Prostate gland (tissue), 2 donors: ENCODE results near the gene TM9SF2. TPM values are rescaled to one million over a fixed set of nuclear protein-coding genes. Genes with fewer than 3 reads are reported as not detected.
A peak's percentile ranks its signal among the peaks of the same experiment; 100 is the strongest.

ENCODE experiments used
- DNase-seq: peaks from one replicate; pipeline ENCODE4 v3.0.0-alpha.2; 2019; ENCODE audit warnings: low spot score
- H3K27ac ChIP-seq, 2 donors: fragments of 200-600 bp; sonication (generic); 2 replicates each; pipeline ENCODE4 v1.5.1; 2017 to 2019
- H3K27me3 ChIP-seq: fragments of 200-600 bp; sonication (generic); replicated peaks from 2 replicates; pipeline ENCODE4 v1.5.1; 2019; ENCODE audit not compliant: insufficient read depth
- H3K36me3 ChIP-seq, 2 donors: fragments of 200-600 bp; sonication (generic); 1 replicate in 1 of 2; 2 replicates in 1 of 2; pipeline versions ENCODE4 v1.5.1 to v1.8.1; 2017 to 2019
- H3K4me1 ChIP-seq: fragments of 200-600 bp; sonication (generic); replicated peaks from 2 replicates; pipeline ENCODE4 v1.5.1; 2019
- H3K4me3 ChIP-seq, 2 donors: fragments of 200-600 bp; sonication (generic); 2 replicates each; pipeline ENCODE4 v1.5.1; 2017 to 2019
- H3K9me3 ChIP-seq: fragments of 200-600 bp; sonication (generic); 2 replicates; pipeline ENCODE4 v1.5.1; 2017
- POLR2A ChIP-seq: fragments of 450-650 bp; IDR thresholded peaks from one replicate; pipeline ENCODE4 v1.6.1; 2016; ENCODE audit warnings: antibody characterized with exemption, mild to moderate bottlenecking
- POLR2AphosphoS5 ChIP-seq: sonication (generic); formaldehyde crosslinking; IDR thresholded peaks from one replicate; pipeline ENCODE4 v1.6.1; 2017; ENCODE audit warnings: antibody characterized with exemption
- WGBS: methylation state at CpG from one replicate; pipeline ENCODE4 v1.1.5; 2018; 5-methylcytosine and 5-hydroxymethylcytosine counted together
- intact Hi-C: fragments of 100-400 bp; cut with DNase I; formaldehyde crosslinking; loops from one replicate; pipeline ENCODE4 v1.14.2; 2022
- total RNA-seq, 2 donors: library from RNA; depleted of rRNA; stranded (reverse); fragments of >200 nt; gene quantifications; one replicate each; pipeline ENCODE4 v1.1.0, GENCODE V29; 2016
- TF ChIP-seq, protein P1 (sequence below), 4 experiments: fragments of 200-600 bp in 2 of 4; fragments of 450-650 bp in 2 of 4; sonication (generic) in 2 of 4; IDR thresholded peaks; 1 replicate in 3 of 4; 2 replicates in 1 of 4; pipeline ENCODE4 v1.5.1; 2016 to 2019; ENCODE audit warnings: antibody characterized with exemption in 4 of 4, mild to moderate bottlenecking in 2 of 4, moderate library complexity in 2 of 4

The TM9SF2 gene
- total RNA-seq, 2 donors from 2014 or later = 136 to 175 TPM

GRCh38 chr13:99471221-99472121 lies 29.8 kb upstream of the TM9SF2 start:
- Histone ChIP-seq H3K27ac (no peak overlapping the region), H3K4me3 (no peak overlapping the region), H3K9me3 (no peaks in the 10 kb centered on the region), H3K36me3 (no peaks in the 10 kb centered on the region), H3K4me1 (no peaks in the 10 kb centered on the region), H3K27me3 (no peaks in the 10 kb centered on the region)
- intact Hi-C loops = no loop called here
- 62% methylated on average over 3 of the region's 3 CpGs for WGBS
- TF ChIP-seq POLR2AphosphoS5 = no peak
- TF ChIP-seq, protein P1, sequence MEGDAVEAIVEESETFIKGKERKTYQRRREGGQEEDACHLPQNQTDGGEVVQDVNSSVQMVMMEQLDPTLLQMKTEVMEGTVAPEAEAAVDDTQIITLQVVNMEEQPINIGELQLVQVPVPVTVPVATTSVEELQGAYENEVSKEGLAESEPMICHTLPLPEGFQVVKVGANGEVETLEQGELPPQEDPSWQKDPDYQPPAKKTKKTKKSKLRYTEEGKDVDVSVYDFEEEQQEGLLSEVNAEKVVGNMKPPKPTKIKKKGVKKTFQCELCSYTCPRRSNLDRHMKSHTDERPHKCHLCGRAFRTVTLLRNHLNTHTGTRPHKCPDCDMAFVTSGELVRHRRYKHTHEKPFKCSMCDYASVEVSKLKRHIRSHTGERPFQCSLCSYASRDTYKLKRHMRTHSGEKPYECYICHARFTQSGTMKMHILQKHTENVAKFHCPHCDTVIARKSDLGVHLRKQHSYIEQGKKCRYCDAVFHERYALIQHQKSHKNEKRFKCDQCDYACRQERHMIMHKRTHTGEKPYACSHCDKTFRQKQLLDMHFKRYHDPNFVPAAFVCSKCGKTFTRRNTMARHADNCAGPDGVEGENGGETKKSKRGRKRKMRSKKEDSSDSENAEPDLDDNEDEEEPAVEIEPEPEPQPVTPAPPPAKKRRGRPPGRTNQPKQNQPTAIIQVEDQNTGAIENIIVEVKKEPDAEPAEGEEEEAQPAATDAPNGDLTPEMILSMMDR (IDR thresholded peaks at IDR 0.05) = no peak
- no peak for TF ChIP-seq POLR2A
- DNase-seq = no peak

- H3K36me3 ChIP-seq = no peaks in the 10 kb centered on the region
- H3K9me3 ChIP-seq = no peaks in the 10 kb centered on the region
- H3K4me1 ChIP-seq = no peaks in the 10 kb centered on the region
- H3K4me3 ChIP-seq = no peak overlapping the region
- intact Hi-C loops = no loop called here
- no peak for TF ChIP-seq POLR2AphosphoS5
- TF ChIP-seq POLR2A = no peak
- TF ChIP-seq, protein P1 (IDR thresholded peaks at IDR 0.05) = no peak
- H3K27ac ChIP-seq = no peak overlapping the region
- DNase-seq = no peak
- 80% methylated on average over 1 of the region's 1 CpG for WGBS
- no peaks in the 10 kb centered on the region for H3K27me3 ChIP-seq
These were observed 29.2 kb upstream of the TM9SF2 start for GRCh38 chr13:99472122-99472440.

DNA sequence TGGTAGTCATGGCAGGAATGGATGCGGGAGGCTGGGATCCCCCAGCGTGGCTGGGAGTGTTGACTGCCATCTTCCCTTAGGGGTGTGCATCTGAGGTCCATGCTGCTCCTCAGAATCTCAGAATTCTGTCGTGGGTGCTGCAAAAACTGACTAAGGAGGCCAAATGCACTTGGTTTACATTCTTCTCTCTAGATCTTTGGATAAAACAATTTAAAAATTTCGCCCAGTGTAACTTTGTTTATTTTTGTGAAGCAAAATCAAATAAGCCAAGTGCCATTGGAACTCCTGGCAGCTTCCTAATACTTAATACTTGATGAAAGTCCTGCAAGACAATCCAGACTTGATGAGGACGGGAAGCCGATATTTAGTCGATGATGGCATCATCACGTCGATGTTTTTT lies 27.8 kb upstream of the TM9SF2 start:
- no peak overlapping the region for H3K27ac ChIP-seq
- no peaks in the 10 kb centered on the region for H3K36me3 ChIP-seq
- no peaks in the 10 kb centered on the region for H3K9me3 ChIP-seq
- no peak overlapping the region for H3K4me3 ChIP-seq
- intact Hi-C loops = no loop called here
- H3K4me1 ChIP-seq = no peaks in the 10 kb centered on the region
- no peaks in the 10 kb centered on the region for H3K27me3 ChIP-seq
- WGBS = 34% methylated on average over 9 of the region's 9 CpGs
- TF ChIP-seq POLR2AphosphoS5 (no peak), POLR2A (no peak)
- TF ChIP-seq, protein P1 (IDR thresholded peaks at IDR 0.05) = no peak
- DNase-seq = no peak

DNA sequence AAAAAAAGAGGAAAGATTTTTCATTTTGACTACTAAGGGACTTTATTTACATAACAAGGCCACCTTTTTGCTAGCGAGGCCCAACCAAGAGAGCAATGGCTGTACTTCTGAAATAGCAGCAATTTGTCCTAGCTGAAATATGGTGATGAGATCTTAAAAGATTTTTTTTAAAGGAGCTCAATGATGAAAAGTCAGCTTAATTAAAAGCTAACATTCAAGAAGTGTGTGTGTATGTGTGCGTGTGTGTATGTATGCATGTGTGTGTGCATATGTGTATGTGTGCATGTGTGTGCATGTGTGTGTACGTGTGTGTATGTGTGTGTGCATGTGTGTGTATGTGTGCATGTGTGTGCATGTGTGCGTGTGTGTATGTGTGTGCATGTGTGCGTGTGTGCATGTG lies 24.6 kb upstream of the TM9SF2 start:
- H3K36me3 ChIP-seq = no peaks in the 10 kb centered on the region
- no peak for TF ChIP-seq POLR2AphosphoS5
- no peak for TF ChIP-seq POLR2A
- TF ChIP-seq, protein P1 (IDR thresholded peaks at IDR 0.05) = no peak
- intact Hi-C loops = no loop called here
- 42% methylated on average over 4 of the region's 5 CpGs for WGBS
- H3K9me3 ChIP-seq = no peaks in the 10 kb centered on the region
- H3K27me3 ChIP-seq = no peaks in the 10 kb centered on the region
- no peak overlapping the region for H3K4me3 ChIP-seq
- DNase-seq = no peak
- no peak overlapping the region for H3K27ac ChIP-seq
- peaks cover 5% of the 10 kb centered on the region for H3K4me1 ChIP-seq

DNA sequence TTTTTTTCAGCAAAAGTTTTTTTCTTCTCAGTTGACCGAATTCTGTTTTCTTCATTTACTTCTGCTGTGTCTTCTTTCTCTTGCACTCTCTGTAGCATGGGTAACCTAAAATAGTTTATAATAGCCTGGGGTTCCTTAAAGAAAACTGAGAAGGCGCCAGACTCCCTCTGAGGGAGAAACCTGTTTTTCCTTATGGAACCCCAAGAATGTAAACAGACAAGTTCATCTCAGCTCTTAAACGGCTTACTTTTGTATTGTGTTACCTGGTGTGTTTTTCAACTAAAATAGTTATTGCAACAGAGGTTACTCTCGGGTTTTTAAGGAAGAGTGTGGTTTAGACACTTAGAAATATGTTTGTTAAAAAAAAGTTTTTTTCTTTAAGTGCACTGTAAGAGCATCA lies 23.8 kb upstream of the TM9SF2 start:
- 27% methylated on average over 4 of the region's 4 CpGs for WGBS
- intact Hi-C loops = no loop called here
- Histone ChIP-seq H3K9me3 (no peaks in the 10 kb centered on the region), H3K4me1 (peaks cover 12% of the 10 kb centered on the region), H3K4me3 (no peak overlapping the region), H3K27ac (no peak overlapping the region), H3K36me3 (no peaks in the 10 kb centered on the region), H3K27me3 (no peaks in the 10 kb centered on the region)
- TF ChIP-seq, protein P1 (IDR thresholded peaks at IDR 0.05) = no peak
- peak; percentile 74 for TF ChIP-seq POLR2AphosphoS5
- no peak for TF ChIP-seq POLR2A
- peak; percentile 41 for DNase-seq
